GM23338 (cell line): ENCODE measurements around the gene DDX41. TPM values are rescaled to one million over a fixed set of nuclear protein-coding genes. Genes with fewer than 3 reads are reported as not detected.

ENCODE experiments used
- ATAC-seq: fragments of 200-7000 bp; cut with Tn5 transposase; 3 replicates; pipeline ENCODE4 v1.9.1; 2020
- DNase-seq: peaks from one replicate; pipeline ENCODE4 v3.0.0-alpha.2; 2015; ENCODE audit warnings: low spot score
- H2AFZ ChIP-seq: fragments of 200-600 bp; sonication (generic); 2 replicates; pipeline ENCODE4 v1.8.0; 2016; ENCODE audit warnings: antibody characterized with exemption, mild to moderate bottlenecking, moderate library complexity
- H3F3A ChIP-seq: fragments of 200-600 bp; sonication (generic); replicated peaks from 2 replicates; pipeline ENCODE4 v1.8.0; 2017; ENCODE audit warnings: antibody characterized with exemption, mixed run types, low read depth
- H3K27ac ChIP-seq: fragments of 200-600 bp; sonication (generic); 2 replicates; pipeline ENCODE4 v1.6.1; 2016; ENCODE audit warnings: low read depth
- H3K27me3 ChIP-seq: fragments of 200-600 bp; sonication (generic); 2 replicates; pipeline ENCODE4 v1.8.0; 2016; ENCODE audit warnings: mild to moderate bottlenecking, mixed run types, moderate library complexity; ENCODE audit not compliant: insufficient read depth
- H3K36me3 ChIP-seq: fragments of 200-600 bp; sonication (generic); 2 replicates; pipeline ENCODE4 v1.8.0; 2016; ENCODE audit warnings: mild to moderate bottlenecking; ENCODE audit not compliant: insufficient read depth
- H3K4me1 ChIP-seq: fragments of 200-600 bp; sonication (generic); 2 replicates; pipeline ENCODE4 v1.8.0; 2016; ENCODE audit warnings: mild to moderate bottlenecking, moderate library complexity; ENCODE audit not compliant: insufficient read depth
- H3K4me2 ChIP-seq: fragments of 200-600 bp; sonication (generic); 2 replicates; pipeline ENCODE4 v1.7.1; 2017; ENCODE audit warnings: mixed run types
- H3K4me3 ChIP-seq: fragments of 200-600 bp; sonication (generic); 2 replicates; pipeline ENCODE4 v1.6.1; 2016; ENCODE audit warnings: mixed run types
- H3K79me2 ChIP-seq: fragments of 200-600 bp; sonication (generic); replicated peaks from 2 replicates; pipeline ENCODE4 v1.8.0; 2017; ENCODE audit warnings: mild to moderate bottlenecking; ENCODE audit not compliant: insufficient read depth
- H3K9me2 ChIP-seq: fragments of 200-600 bp; sonication (generic); 2 replicates; pipeline ENCODE4 v1.8.0; 2017; ENCODE audit not compliant: insufficient read depth
- H4K20me1 ChIP-seq: fragments of 200-600 bp; sonication (generic); replicated peaks from 2 replicates; pipeline ENCODE4 v1.8.0; 2017; ENCODE audit warnings: mild to moderate bottlenecking; ENCODE audit not compliant: insufficient read depth
- H3K27ac Mint-ChIP-seq: 2 replicates; pipeline ENCODE4 v1.8.0; 2020; ENCODE audit warnings: inconsistent platforms, mild to moderate bottlenecking, moderate library complexity, mixed read lengths
- H3K27me3 Mint-ChIP-seq: 3 replicates; pipeline ENCODE4 v1.8.0; 2022; ENCODE audit warnings: low read depth, mild to moderate bottlenecking, moderate library complexity, mixed read lengths, inconsistent platforms; ENCODE audit not compliant: insufficient read depth, poor library complexity
- H3K36me3 Mint-ChIP-seq: 3 replicates; pipeline ENCODE4 v1.8.0; 2021; ENCODE audit warnings: low read depth, mild to moderate bottlenecking, inconsistent platforms, moderate library complexity, mixed read lengths
- H3K4me1 Mint-ChIP-seq: 3 replicates; pipeline ENCODE4 v1.8.0; 2020; ENCODE audit warnings: mild to moderate bottlenecking, inconsistent platforms, mixed read lengths
- H3K4me3 Mint-ChIP-seq: 3 replicates; pipeline ENCODE4 v1.8.0; 2021; ENCODE audit warnings: moderate library complexity, mild to moderate bottlenecking, inconsistent platforms, mixed read lengths
- H3K9me3 Mint-ChIP-seq: 3 replicates; pipeline ENCODE4 v1.8.0; 2020; ENCODE audit warnings: moderate library complexity, mild to moderate bottlenecking, inconsistent platforms, mixed read lengths
- CREB1 ChIP-seq: fragments of 250-450 bp; sonication (Bioruptor Pico); IDR thresholded peaks from 2 replicates; pipeline ENCODE4 v1.5.0; 2020; ENCODE audit warnings: low read depth, mild to moderate bottlenecking, moderate library complexity
- ETS1 ChIP-seq: IDR thresholded peaks from 2 replicates; pipeline ENCODE4 v1.6.1; 2016; ENCODE audit warnings: antibody characterized with exemption
- EZH2phosphoT487 ChIP-seq: fragments of 200-600 bp; sonication (generic); IDR thresholded peaks from one replicate; pipeline ENCODE4 v1.8.1; 2018; ENCODE audit warnings: antibody characterized with exemption; ENCODE audit not compliant: unreplicated experiment
- JUNB ChIP-seq: IDR thresholded peaks from one replicate; pipeline ENCODE4 v1.6.1; 2016; ENCODE audit warnings: antibody characterized with exemption; ENCODE audit not compliant: unreplicated experiment
- NANOG ChIP-seq: IDR thresholded peaks from 2 replicates; pipeline ENCODE4 v1.6.1; 2016; ENCODE audit warnings: antibody characterized with exemption, borderline replicate concordance
- POLR2AphosphoS5 ChIP-seq: IDR thresholded peaks from 2 replicates; pipeline ENCODE4 v1.6.1; 2016; ENCODE audit warnings: antibody characterized with exemption, low read depth
- REST ChIP-seq: IDR thresholded peaks from one replicate; pipeline ENCODE4 v1.6.1; 2018; ENCODE audit warnings: antibody characterized with exemption; ENCODE audit not compliant: unreplicated experiment
- STAT1 ChIP-seq: IDR thresholded peaks from one replicate; pipeline ENCODE4 v1.6.1; 2016; ENCODE audit warnings: antibody characterized with exemption; ENCODE audit not compliant: unreplicated experiment
- ZNF114 ChIP-seq: fragments of 250-450 bp; sonication (Bioruptor Pico); IDR thresholded peaks from 2 replicates; pipeline ENCODE4 v1.5.0; 2020; ENCODE audit warnings: mild to moderate bottlenecking, moderate library complexity
- ZNF331 ChIP-seq: fragments of 250-450 bp; sonication (Bioruptor Pico); IDR thresholded peaks from 2 replicates; pipeline ENCODE4 v1.5.0; 2020; ENCODE audit warnings: low read depth, mild to moderate bottlenecking, moderate library complexity
- polyA plus RNA-seq: library from polyadenylated mRNA; unstranded; fragments of >200 nt; fragmentation: Nextera tagmentation; extraction: Ambion mirVana; gene quantifications from 2 replicates; pipeline ENCODE4 v1.2.1, GENCODE V29; 2016
- total RNA-seq: library from RNA; depleted of rRNA; stranded (reverse); fragments of >200 nt; shearing (Covaris generic); gene quantifications from 2 replicates; pipeline ENCODE4 v1.2.3, GENCODE V29; 2014

The DDX41 gene
- total and polyA plus RNA-seq, 2 experiments from 2014 or later, result 67.1 to 139 TPM

GRCh38 chr5:177502886-177503285, 13.9 kb downstream of the DDX41 start (continued):
- TF ChIP-seq REST (no peak), POLR2AphosphoS5 (no peak), ZNF331 (CRISPR knock-in tag) (no peak), STAT1 (no peak), EZH2phosphoT487 (no peak), JUNB (no peak), CREB1 (CRISPR knock-in tag) (no peak), ZNF114 (CRISPR knock-in tag) (no peak), NANOG (no peak), ETS1 (no peak)

GRCh38 chr5:177501874-177502678, 14.7 kb downstream of the DDX41 start:
- Histone ChIP-seq H3K4me3 (no peak overlapping the region), H3K27ac (no peak overlapping the region), H3K4me2 (no peak overlapping the region), H3F3A (peaks cover 11% of the 10 kb centered on the region; the same call in 1 of the 2 replicates), H2AFZ (no peak overlapping the region), H3K9me2 (no peaks in the 10 kb centered on the region), H4K20me1 (no peaks in the 10 kb centered on the region; the same call in 1 of the 2 replicates), H3K27me3 (peaks cover 22% of the 10 kb centered on the region), H3K4me1 (peaks cover 23% of the 10 kb centered on the region), H3K79me2 (no peaks in the 10 kb centered on the region), H3K36me3 (no peaks in the 10 kb centered on the region)
- Mint-ChIP-seq H3K27me3 (peaks cover 28% of the 10 kb centered on the region), H3K4me3 (no peak overlapping the region; the same call in 2 of the 3 replicates), H3K4me1 (peaks cover 28% of the 10 kb centered on the region), H3K9me3 (no peaks in the 10 kb centered on the region), H3K27ac (no peak overlapping the region), H3K36me3 (peaks cover 6% of the 10 kb centered on the region)
- no peak for TF ChIP-seq EZH2phosphoT487
- DNase-seq, result no peak
- ATAC-seq, result no peak
